Activated T-cell treated with anti-CD3 and anti-CD28 coated beads for 4 hours (primary cell): ENCODE measurements around the gene MCC.
"Not testable (repeated sequence)": the region's sequence is repeated elsewhere in the genome, so short reads cannot be mapped to it uniquely, and the experiment has no call there.

Experiments used
- DNase-seq: peaks from one replicate; pipeline ENCODE4 v3.0.0-alpha.2; 2020

MCC gene

DNA sequence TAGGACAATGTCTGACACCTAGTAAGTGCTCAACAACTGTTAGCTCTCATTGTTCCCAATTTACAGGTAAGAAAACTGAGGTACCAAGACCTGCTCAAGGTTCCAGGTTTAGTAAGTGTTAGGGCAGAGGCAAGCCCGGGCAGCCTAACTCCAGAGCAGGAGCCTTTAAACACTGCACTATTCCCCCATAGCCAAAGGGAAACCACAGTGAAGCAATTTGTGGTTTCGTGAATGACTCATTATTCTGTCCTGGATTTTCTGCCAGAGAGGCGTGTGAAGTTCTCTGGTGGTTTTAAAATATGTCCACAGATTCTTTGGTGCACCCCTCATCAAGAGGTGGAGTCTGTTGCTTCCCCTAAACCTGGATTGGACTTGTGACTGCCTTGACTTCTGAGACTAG is 1.0 kb upstream of the MCC start:
- DNase-seq = no peak

- DNase-seq = no peak
These were observed 462 bp upstream of the MCC start for GRCh38 chr5:113488645-113489184.

DNA sequence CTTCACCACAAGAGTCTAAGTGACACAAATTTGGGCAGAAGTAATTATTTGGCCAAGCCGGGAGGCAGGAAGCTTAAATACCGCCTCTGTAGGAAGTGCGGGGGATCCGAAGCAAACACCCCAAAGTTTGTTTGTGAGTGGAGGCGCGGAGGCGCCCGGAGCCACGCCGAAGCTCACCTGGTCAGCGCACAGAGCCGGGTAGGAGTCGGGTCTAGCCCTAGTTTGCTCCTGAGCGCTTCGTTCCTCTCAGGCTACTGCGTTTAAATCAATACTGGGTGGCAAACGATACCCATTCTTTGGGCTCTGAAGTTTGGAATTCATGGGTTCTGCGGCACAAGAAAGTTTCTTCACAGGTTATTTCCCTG is 855 bp downstream of the MCC start:
- DNase-seq = no peak

DNA sequence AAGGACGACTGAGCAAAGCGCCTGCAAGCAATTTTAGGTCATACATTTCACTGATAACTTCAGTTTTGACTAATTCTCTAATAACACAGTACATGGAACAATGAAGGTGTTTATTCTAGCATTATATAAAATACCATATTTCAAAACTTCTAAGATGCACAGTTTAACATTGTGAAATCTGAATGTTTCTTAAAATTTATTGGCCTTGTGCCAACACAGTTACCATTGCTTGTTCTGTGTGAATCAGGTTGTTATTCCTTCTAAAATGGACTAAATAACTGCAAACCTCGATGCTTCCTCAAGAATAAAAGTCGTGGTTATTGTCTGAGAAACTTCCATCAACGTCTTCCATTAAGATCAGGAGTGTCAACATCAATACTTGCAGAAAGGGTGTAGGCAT is 8.0 kb downstream of the MCC start:
- no peak for DNase-seq

GRCh38 chr5:113478691-113479090 is 9.6 kb downstream of the MCC start:
- DNase-seq = no peak

DNA sequence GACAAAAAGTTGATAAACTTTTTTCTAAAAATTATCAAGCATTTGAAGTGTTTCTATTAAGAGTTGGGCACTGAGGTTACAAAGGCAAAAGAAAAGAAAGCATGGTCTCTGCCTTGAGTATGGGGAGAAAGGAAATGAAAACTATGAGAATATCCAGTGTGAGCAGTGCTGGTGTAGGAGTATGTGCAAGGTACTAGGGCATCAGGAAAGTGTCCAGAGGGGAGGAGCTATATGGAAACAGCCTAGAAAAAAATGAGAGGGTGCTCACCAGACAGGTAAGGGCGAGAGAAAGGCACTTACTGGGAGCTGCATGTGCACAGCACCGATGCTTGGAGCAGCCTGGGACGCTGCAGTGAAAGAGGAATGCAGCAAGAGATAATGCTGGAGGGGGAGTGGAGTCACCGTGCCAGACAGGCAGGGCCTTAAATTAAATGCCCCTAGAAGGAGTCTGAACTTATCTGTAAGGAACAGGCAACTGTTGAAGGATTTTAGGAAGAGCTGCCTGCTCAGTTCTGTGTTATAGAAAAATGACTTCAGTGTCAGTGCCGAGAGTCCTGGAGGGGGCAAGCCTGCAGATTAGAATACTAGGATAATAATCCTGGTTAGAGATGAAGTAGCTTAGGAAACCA is 14.0 kb downstream of the MCC start:
- no peak for DNase-seq

DNA sequence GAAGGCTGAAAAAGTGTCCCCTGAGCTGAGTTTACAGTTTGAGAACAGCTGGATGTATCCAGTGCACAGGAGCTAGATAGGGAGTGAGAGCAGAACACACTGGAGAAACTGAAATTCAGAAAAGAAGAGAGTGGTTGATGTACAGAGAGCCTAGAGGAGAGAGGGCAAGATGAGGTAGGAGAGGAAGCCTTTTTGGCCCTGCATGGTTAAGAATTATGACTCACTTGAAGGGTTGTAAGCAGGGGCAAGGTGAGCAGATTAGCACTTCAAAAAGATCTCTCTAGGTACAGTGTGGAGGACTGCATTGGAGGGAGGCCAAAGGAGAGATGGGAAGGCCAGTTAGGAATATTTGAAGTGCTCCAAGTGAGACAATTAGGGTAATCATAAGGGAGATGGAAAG is 25.2 kb downstream of the MCC start:
- DNase-seq = no peak

DNA sequence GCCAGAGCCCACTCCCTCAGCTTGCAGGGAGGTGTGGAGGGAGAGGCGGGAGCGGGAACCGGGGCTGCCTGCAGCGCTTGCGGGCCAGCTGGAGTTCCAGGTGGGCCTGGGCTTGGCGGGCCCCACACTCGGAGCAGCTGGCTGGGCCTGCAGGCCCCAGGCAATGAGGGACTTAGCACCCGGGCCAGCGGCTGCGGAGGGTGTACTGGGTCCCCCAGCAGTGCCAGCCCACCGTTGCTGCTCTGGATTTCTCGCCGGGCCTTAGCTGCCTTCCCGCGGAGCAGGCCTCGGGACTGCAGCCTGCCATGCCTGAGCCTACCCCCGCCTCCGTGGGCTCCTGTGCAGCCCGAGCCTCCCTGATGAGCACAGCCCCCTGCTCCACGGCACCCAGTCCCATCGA is 31.1 kb downstream of the MCC start:
- DNase-seq = not testable (repeated sequence)

DNA sequence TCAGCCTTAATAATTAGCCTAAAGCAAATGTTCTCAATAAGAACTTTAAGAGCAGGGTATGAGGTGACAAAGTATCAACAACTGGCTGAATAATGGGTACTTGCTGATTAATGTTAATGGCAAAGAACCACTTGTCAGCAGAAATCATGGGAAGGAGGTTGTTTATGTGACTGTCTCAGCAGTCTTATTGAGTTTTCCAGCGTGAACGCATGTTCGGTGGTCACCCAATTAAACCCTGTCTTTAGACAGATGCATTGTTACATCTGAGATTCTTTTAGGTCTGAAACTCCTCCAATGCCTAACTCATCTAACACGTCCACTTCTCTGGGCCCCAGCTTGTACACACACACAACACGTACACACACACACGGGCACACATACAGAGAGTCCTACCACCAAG is 35.3 kb downstream of the MCC start:
- no peak for DNase-seq

GRCh38 chr5:113451797-113452196 is 36.5 kb downstream of the MCC start:
- no peak for DNase-seq

DNA sequence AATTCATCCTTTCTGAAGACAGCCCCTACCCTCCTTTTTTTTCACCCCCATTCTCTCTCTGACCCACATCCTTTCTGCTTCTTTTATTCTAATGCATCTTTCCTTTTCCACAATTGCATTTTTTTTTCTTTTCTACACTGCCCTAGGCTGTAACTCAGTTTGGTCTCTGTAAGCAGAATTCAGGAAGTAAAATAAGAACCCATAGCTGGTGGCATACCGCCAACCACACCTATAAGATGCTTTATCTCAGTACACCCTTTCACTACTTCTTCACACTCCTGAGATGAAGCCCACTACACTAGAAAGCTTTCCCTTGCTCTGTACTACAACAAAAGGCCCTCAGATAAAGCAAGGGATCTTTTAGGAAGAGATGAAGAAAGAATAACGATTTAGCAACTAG is 37.3 kb downstream of the MCC start:
- DNase-seq = no peak

- DNase-seq = no peak
These were observed 37.8 kb downstream of the MCC start for GRCh38 chr5:113450462-113450861.

GRCh38 chr5:113448252-113448651 is 40.0 kb downstream of the MCC start:
- no peak for DNase-seq

- no peak for DNase-seq
These were observed 40.7 kb downstream of the MCC start for GRCh38 chr5:113447498-113448050.

GRCh38 chr5:113446358-113446927 is 41.8 kb downstream of the MCC start:
- DNase-seq = no peak

DNA sequence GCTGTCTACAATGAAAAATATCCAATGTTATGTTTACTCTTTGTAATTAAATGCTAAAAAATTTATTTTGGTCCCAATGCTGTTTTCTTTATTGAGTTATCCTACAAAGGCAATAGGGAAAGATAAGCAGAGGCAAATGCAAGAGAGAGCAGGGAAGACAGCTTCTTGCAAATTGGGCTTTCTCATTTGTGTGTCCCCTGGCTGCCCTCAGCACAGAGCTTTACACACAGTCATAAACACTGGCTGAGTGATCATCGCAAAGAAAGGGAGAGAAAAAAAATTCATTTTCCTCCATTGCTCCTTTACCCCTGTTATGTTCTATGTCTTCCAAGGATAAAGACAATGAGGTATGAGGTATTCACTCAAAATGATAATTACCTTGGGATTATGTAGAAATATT is 51.1 kb downstream of the MCC start:
- DNase-seq = no peak

DNA sequence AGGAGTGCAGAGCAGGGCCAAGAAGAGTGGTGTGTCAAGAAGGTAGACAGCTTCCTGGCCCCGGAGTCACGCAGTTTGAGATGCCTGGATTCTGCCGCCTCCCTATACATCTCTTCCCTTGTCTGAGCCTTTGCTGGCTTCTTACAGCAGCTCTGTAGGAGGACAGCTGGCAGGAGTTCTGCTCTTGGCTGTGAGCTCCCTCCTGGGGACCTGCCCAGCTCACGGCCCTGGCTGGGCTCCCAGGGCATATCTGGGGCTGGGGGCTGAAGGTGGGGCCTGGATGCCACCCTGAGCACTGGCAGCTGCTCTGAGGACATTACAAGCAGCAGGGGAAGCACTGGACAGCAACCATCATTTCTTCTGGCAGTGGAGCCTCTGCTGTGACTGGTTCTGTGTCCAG is 52.7 kb downstream of the MCC start:
- no peak for DNase-seq

- no peak for DNase-seq
These were observed 53.4 kb downstream of the MCC start, which contains the start of gene TSSK1B for GRCh38 chr5:113434889-113435288. Gene TSSK1B (minus strand): TSS chr5:113434989. CDS start chr5:113434839, 150 bp downstream.

DNA sequence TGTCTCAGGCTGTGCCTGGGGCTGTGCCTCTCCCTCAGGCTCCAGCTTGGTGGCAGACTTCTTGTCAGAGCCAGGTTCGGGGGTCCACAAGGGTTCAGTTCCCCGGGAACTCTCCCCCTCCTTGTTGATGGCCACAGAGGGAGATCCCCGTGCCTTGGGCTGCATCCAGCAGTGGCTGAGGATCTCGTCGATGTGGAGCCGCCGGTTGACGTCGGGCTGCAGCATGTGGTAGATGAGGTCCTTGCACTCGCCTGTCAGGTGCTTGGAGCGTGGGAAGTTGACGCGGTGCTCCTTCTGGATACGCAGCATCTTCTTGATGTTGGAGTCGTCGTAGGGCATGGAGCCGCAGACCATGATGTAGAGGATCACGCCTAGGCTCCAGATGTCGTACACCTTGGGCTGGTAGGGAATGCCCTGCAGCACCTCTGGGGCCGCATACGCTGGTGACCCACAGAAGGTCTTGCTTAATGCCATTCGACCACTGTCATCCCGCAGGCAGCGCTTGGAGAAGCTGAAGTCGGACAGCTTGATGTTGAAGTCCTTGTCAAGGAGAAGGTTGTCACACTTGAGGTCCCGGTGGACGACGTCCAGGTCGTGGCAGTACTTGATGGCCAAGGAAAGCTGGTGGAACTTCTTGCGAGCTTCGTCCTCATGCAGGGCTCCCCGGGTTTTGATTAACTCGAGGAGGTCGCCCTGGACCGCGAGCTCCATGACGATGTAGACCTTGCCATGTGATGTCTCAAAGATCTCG is 54.2 kb downstream of the MCC start:
- DNase-seq = no peak

DNA sequence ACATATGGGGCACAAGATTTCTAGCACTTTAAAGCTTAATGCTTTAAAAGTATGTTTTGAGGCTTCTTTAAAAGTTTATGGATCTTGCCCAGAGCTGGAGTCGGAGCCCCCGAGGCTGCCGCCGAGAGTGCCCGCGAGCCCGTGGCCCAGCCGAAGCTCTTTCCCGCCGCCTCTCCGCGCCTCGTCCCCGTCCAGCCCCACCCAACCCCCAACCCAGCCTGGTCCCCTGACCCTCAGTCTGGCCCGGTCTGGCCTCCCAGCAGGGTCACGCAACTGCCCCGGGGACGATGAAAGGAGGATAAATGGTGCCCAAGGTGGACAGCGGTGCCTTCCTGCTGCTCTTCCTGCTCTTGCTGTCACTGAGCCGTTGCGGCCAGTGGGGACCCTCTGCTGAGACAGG is 55.2 kb downstream of the MCC start:
- DNase-seq = no peak

- DNase-seq = no peak
These were observed 60.2 kb downstream of the MCC start for GRCh38 chr5:113427871-113428574.

GRCh38 chr5:113425909-113426308 is 62.3 kb downstream of the MCC start:
- no peak for DNase-seq

- DNase-seq = no peak
These were observed 66.6 kb downstream of the MCC start for GRCh38 chr5:113421693-113422092.
